Fibroblast of mammary gland (primary cell): ENCODE data around the gene RFNG.

Source experiments
- DNase-seq: peaks from one replicate; pipeline ENCODE4 v3.0.0-alpha.2; 2010; ENCODE audit warnings: low read depth
- H3K4me3 ChIP-seq: 2 replicates; pipeline ENCODE4 v1.5.1; 2011; ENCODE audit warnings: low read depth, mild to moderate bottlenecking, low read length, moderate library complexity; ENCODE audit not compliant: control insufficient read depth
- CTCF ChIP-seq: conservative IDR thresholded peaks from 2 replicates; pipeline ENCODE4 v1.5.1; 2011; ENCODE audit warnings: low read depth, low read length, inconsistent platforms; ENCODE audit not compliant: control insufficient read depth, insufficient read depth

Gene RFNG

GRCh38 chr17:82064433-82065192, 13.0 kb upstream of the RFNG start:
- TF ChIP-seq CTCF: no peak
- no peak for DNase-seq
- H3K4me3 ChIP-seq: peak overlapping the region; percentile 70

- H3K4me3 ChIP-seq: peak overlapping the region; percentile 70
- no peak for DNase-seq
- no peak for TF ChIP-seq CTCF
These were observed 12.1 kb upstream of the RFNG start for GRCh38 chr17:82063424-82064415.

DNA sequence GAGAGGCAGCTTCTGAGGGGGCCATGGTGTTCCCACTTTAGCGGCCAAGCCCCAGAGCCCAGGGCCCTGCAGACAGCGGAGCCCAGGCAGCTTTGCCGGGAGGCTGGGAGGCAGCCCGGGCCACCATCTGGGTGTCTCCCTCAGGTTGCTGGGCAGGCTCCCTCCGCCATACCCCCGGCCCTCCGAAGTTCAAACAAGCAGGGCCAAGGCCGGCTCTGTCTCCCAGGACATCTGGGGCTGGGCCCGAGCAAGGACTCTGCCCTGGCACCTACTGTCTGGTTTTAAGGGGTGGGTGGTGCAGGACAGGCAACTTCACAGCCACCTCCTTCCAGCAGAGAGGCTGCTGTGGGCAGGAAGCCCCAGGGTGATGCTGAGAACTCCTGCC, 11.4 kb upstream of the RFNG start:
- no peak for TF ChIP-seq CTCF
- no peak for DNase-seq
- no peak overlapping the region for H3K4me3 ChIP-seq

GRCh38 chr17:82062076-82062983, 10.7 kb upstream of the RFNG start:
- TF ChIP-seq CTCF: no peak
- no peak overlapping the region for H3K4me3 ChIP-seq
- no peak for DNase-seq

- no peak for DNase-seq
- no peak for TF ChIP-seq CTCF
- no peak overlapping the region for H3K4me3 ChIP-seq
These were observed 9.7 kb upstream of the RFNG start for GRCh38 chr17:82061047-82061925.
